ENCODE measurements around the gene GNAI1. TPM values are rescaled to one million over a fixed set of nuclear protein-coding genes. Genes with fewer than 3 reads are reported as not detected.
A peak's percentile ranks its signal among the peaks of the same experiment; 100 is the strongest.

Gene GNAI1
- total and polyA plus RNA-seq, 12 donors, result 14.8 to 125 (median 64.8) TPM

GRCh38 chr7:80124526-80125264 lies 9.9 kb upstream of the GNAI1 start:
- TF ChIP-seq CTCF (IDR thresholded peaks at IDR 0.05), result no peak
- no peak for TF ChIP-seq POLR2A (IDR thresholded peaks at IDR 0.05)
- Histone ChIP-seq H3K27ac (no peak overlapping the region), H3K4me1 (replicated peaks in 1 of 2) (peaks cover 0 to 2% of the 10 kb centered on the region in 2 donors), H3K9me3 (replicated peaks in 1 of 3) (no peaks in the 10 kb centered on the region), H3K36me3 (replicated peaks in 1 of 2) (no peaks in the 10 kb centered on the region), H3K27me3 (no peaks in the 10 kb centered on the region), H3K4me3 (no peak overlapping the region)
- WGBS, 4 donors, result 68 to 78% (median 69%) methylated on average over 4 of the region's 4 CpGs
- intact Hi-C loops (cut with DNase I), result no loop called here
- no peak for DNase-seq

GRCh38 chr7:80127412-80128160 lies 7.0 kb upstream of the GNAI1 start:
- no peak for DNase-seq
- H3K4me3 ChIP-seq, result no peak overlapping the region
- peaks cover 0 to 7% of the 10 kb centered on the region in 2 donors for H3K4me1 ChIP-seq (replicated peaks in 1 of 2)
- intact Hi-C loops (cut with DNase I), result no loop called here
- no peak for TF ChIP-seq CTCF (IDR thresholded peaks at IDR 0.05)
- TF ChIP-seq POLR2A (IDR thresholded peaks at IDR 0.05), result no peak
- H3K27me3 ChIP-seq, result no peaks in the 10 kb centered on the region
- no peaks in the 10 kb centered on the region for H3K36me3 ChIP-seq (replicated peaks in 1 of 2)
- 83 to 100% (median 95%) methylated on average over 1 of the region's 1 CpG for WGBS, 4 donors
- H3K27ac ChIP-seq, result no peak overlapping the region
- H3K9me3 ChIP-seq (replicated peaks in 1 of 3), result no peaks in the 10 kb centered on the region

GRCh38 chr7:80128918-80129317 lies 5.7 kb upstream of the GNAI1 start:
- WGBS, 4 donors, result 79 to 93% (median 88%) methylated on average over 3 of the region's 3 CpGs
- peaks cover 0 to 10% of the 10 kb centered on the region in 2 donors for H3K4me1 ChIP-seq (replicated peaks in 1 of 2)
- H3K9me3 ChIP-seq (replicated peaks in 1 of 3), result no peaks in the 10 kb centered on the region
- H3K36me3 ChIP-seq (replicated peaks in 1 of 2), result no peaks in the 10 kb centered on the region
- no peak for DNase-seq
- intact Hi-C loops (cut with DNase I), result no loop called here
- no peak overlapping the region for H3K4me3 ChIP-seq
- no peak for TF ChIP-seq CTCF (IDR thresholded peaks at IDR 0.05)
- TF ChIP-seq POLR2A (IDR thresholded peaks at IDR 0.05), result no peak
- H3K27ac ChIP-seq, result no peak overlapping the region
- no peaks in the 10 kb centered on the region for H3K27me3 ChIP-seq

- no peaks in the 10 kb centered on the region for H3K9me3 ChIP-seq (replicated peaks in 1 of 3)
- DNase-seq, result peak in 4 of 7 donors; percentile 19 to 51 (median 39)
- TF ChIP-seq CTCF (IDR thresholded peaks at IDR 0.05) (no peak), POLR2A (IDR thresholded peaks at IDR 0.05) (no peak)
- no peaks in the 10 kb centered on the region for H3K36me3 ChIP-seq (replicated peaks in 1 of 2)
- intact Hi-C loops (cut with DNase I), result loop anchor here in 1 of 2 donors (10.0 kb wide), 4 partner anchors 55 to 255 kb away; no protein-coding TSS in a partner anchor
- H3K27me3 ChIP-seq, result no peaks in the 10 kb centered on the region
- H3K4me1 ChIP-seq (replicated peaks in 1 of 2), result peaks cover 0 to 13% of the 10 kb centered on the region in 2 donors
- H3K27ac ChIP-seq, result no peak overlapping the region
- no peak overlapping the region for H3K4me3 ChIP-seq
These were observed 4.8 kb upstream of the GNAI1 start for GRCh38 chr7:80129785-80130184.
